GM23338 (cell line): ENCODE data around the gene PTP4A1. TPM values are rescaled to one million over a fixed set of nuclear protein-coding genes. Genes with fewer than 3 reads are reported as not detected.

Experiments
- ATAC-seq: fragments of 200-7000 bp; cut with Tn5 transposase; 3 replicates; pipeline ENCODE4 v1.9.1; 2020
- DNase-seq: peaks from one replicate; pipeline ENCODE4 v3.0.0-alpha.2; 2015; ENCODE audit warnings: low spot score
- H2AFZ ChIP-seq: fragments of 200-600 bp; sonication (generic); 2 replicates; pipeline ENCODE4 v1.8.0; 2016; ENCODE audit warnings: antibody characterized with exemption, mild to moderate bottlenecking, moderate library complexity
- H3F3A ChIP-seq: fragments of 200-600 bp; sonication (generic); replicated peaks from 2 replicates; pipeline ENCODE4 v1.8.0; 2017; ENCODE audit warnings: antibody characterized with exemption, mixed run types, low read depth
- H3K27ac ChIP-seq: fragments of 200-600 bp; sonication (generic); 2 replicates; pipeline ENCODE4 v1.6.1; 2016; ENCODE audit warnings: low read depth
- H3K27me3 ChIP-seq: fragments of 200-600 bp; sonication (generic); 2 replicates; pipeline ENCODE4 v1.8.0; 2016; ENCODE audit warnings: mild to moderate bottlenecking, mixed run types, moderate library complexity; ENCODE audit not compliant: insufficient read depth
- H3K36me3 ChIP-seq: fragments of 200-600 bp; sonication (generic); 2 replicates; pipeline ENCODE4 v1.8.0; 2016; ENCODE audit warnings: mild to moderate bottlenecking; ENCODE audit not compliant: insufficient read depth
- H3K4me1 ChIP-seq: fragments of 200-600 bp; sonication (generic); 2 replicates; pipeline ENCODE4 v1.8.0; 2016; ENCODE audit warnings: mild to moderate bottlenecking, moderate library complexity; ENCODE audit not compliant: insufficient read depth
- H3K4me2 ChIP-seq: fragments of 200-600 bp; sonication (generic); 2 replicates; pipeline ENCODE4 v1.7.1; 2017; ENCODE audit warnings: mixed run types
- H3K4me3 ChIP-seq: fragments of 200-600 bp; sonication (generic); 2 replicates; pipeline ENCODE4 v1.6.1; 2016; ENCODE audit warnings: mixed run types
- H3K79me2 ChIP-seq: fragments of 200-600 bp; sonication (generic); replicated peaks from 2 replicates; pipeline ENCODE4 v1.8.0; 2017; ENCODE audit warnings: mild to moderate bottlenecking; ENCODE audit not compliant: insufficient read depth
- H3K9me2 ChIP-seq: fragments of 200-600 bp; sonication (generic); 2 replicates; pipeline ENCODE4 v1.8.0; 2017; ENCODE audit not compliant: insufficient read depth
- H4K20me1 ChIP-seq: fragments of 200-600 bp; sonication (generic); replicated peaks from 2 replicates; pipeline ENCODE4 v1.8.0; 2017; ENCODE audit warnings: mild to moderate bottlenecking; ENCODE audit not compliant: insufficient read depth
- H3K27ac Mint-ChIP-seq: 2 replicates; pipeline ENCODE4 v1.8.0; 2020; ENCODE audit warnings: inconsistent platforms, mild to moderate bottlenecking, moderate library complexity, mixed read lengths
- H3K27me3 Mint-ChIP-seq: 3 replicates; pipeline ENCODE4 v1.8.0; 2022; ENCODE audit warnings: low read depth, mild to moderate bottlenecking, moderate library complexity, mixed read lengths, inconsistent platforms; ENCODE audit not compliant: insufficient read depth, poor library complexity
- H3K36me3 Mint-ChIP-seq: 3 replicates; pipeline ENCODE4 v1.8.0; 2021; ENCODE audit warnings: low read depth, mild to moderate bottlenecking, inconsistent platforms, moderate library complexity, mixed read lengths
- H3K4me1 Mint-ChIP-seq: 3 replicates; pipeline ENCODE4 v1.8.0; 2020; ENCODE audit warnings: mild to moderate bottlenecking, inconsistent platforms, mixed read lengths
- H3K4me3 Mint-ChIP-seq: 3 replicates; pipeline ENCODE4 v1.8.0; 2021; ENCODE audit warnings: moderate library complexity, mild to moderate bottlenecking, inconsistent platforms, mixed read lengths
- H3K9me3 Mint-ChIP-seq: 3 replicates; pipeline ENCODE4 v1.8.0; 2020; ENCODE audit warnings: moderate library complexity, mild to moderate bottlenecking, inconsistent platforms, mixed read lengths
- CREB1 ChIP-seq: fragments of 250-450 bp; sonication (Bioruptor Pico); IDR thresholded peaks from 2 replicates; pipeline ENCODE4 v1.5.0; 2020; ENCODE audit warnings: low read depth, mild to moderate bottlenecking, moderate library complexity
- CTCF ChIP-seq, 2 experiments: fragments of 200-600 bp in 1 of 2; sonication (generic) in 1 of 2; conservative IDR thresholded peaks; 2 replicates each; pipeline versions ENCODE4 v1.5.1 to v1.6.1; 2016 to 2017; ENCODE audit warnings: antibody characterized with exemption in 2 of 2, low read depth in 2 of 2, mild to moderate bottlenecking in 2 of 2, moderate library complexity in 1 of 2
- ETS1 ChIP-seq: IDR thresholded peaks from 2 replicates; pipeline ENCODE4 v1.6.1; 2016; ENCODE audit warnings: antibody characterized with exemption
- EZH2 ChIP-seq: fragments of 200-600 bp; sonication (generic); IDR thresholded peaks from one replicate; pipeline ENCODE4 v1.8.0; 2017; ENCODE audit warnings: antibody characterized with exemption, mild to moderate bottlenecking, low read depth; ENCODE audit not compliant: unreplicated experiment
- JUNB ChIP-seq: IDR thresholded peaks from one replicate; pipeline ENCODE4 v1.6.1; 2016; ENCODE audit warnings: antibody characterized with exemption; ENCODE audit not compliant: unreplicated experiment
- NANOG ChIP-seq: IDR thresholded peaks from 2 replicates; pipeline ENCODE4 v1.6.1; 2016; ENCODE audit warnings: antibody characterized with exemption, borderline replicate concordance
- POLR2AphosphoS5 ChIP-seq: IDR thresholded peaks from 2 replicates; pipeline ENCODE4 v1.6.1; 2016; ENCODE audit warnings: antibody characterized with exemption, low read depth
- STAT1 ChIP-seq: IDR thresholded peaks from one replicate; pipeline ENCODE4 v1.6.1; 2016; ENCODE audit warnings: antibody characterized with exemption; ENCODE audit not compliant: unreplicated experiment
- ZNF114 ChIP-seq: fragments of 250-450 bp; sonication (Bioruptor Pico); IDR thresholded peaks from 2 replicates; pipeline ENCODE4 v1.5.0; 2020; ENCODE audit warnings: mild to moderate bottlenecking, moderate library complexity
- ZNF331 ChIP-seq: fragments of 250-450 bp; sonication (Bioruptor Pico); IDR thresholded peaks from 2 replicates; pipeline ENCODE4 v1.5.0; 2020; ENCODE audit warnings: low read depth, mild to moderate bottlenecking, moderate library complexity
- polyA plus RNA-seq: library from polyadenylated mRNA; unstranded; fragments of >200 nt; fragmentation: Nextera tagmentation; extraction: Ambion mirVana; gene quantifications from 2 replicates; pipeline ENCODE4 v1.2.1, GENCODE V29; 2016
- total RNA-seq: library from RNA; depleted of rRNA; stranded (reverse); fragments of >200 nt; shearing (Covaris generic); gene quantifications from 2 replicates; pipeline ENCODE4 v1.2.3, GENCODE V29; 2014
- TF ChIP-seq, protein P1 (sequence below): fragments of 250-450 bp; sonication (Bioruptor Pico); IDR thresholded peaks from 2 replicates; pipeline ENCODE4 v1.5.0; 2020; ENCODE audit warnings: mild to moderate bottlenecking, moderate library complexity
- TF ChIP-seq, protein P2 (sequence below): IDR thresholded peaks from one replicate; pipeline ENCODE4 v1.6.1; 2018; ENCODE audit warnings: antibody characterized with exemption; ENCODE audit not compliant: unreplicated experiment

Gene PTP4A1
- total and polyA plus RNA-seq, 2 experiments from 2014 or later, result 99.0 to 102 TPM

GRCh38 chr6:63597141-63598048 lies 25.1 kb downstream of the PTP4A1 start:
- peaks cover 6% of the 10 kb centered on the region; the same call in 1 of the 3 replicates for H3K4me1 Mint-ChIP-seq
- TF ChIP-seq ETS1 (no peak), JUNB (no peak), NANOG (no peak), ZNF331 (CRISPR knock-in tag) (no peak), EZH2 (no peak), STAT1 (no peak), POLR2AphosphoS5 (no peak), ZNF114 (CRISPR knock-in tag) (no peak), CREB1 (CRISPR knock-in tag) (no peak), CTCF (conservative IDR thresholded peaks at IDR 0.05; ENCODE audit: low read depth in 2 of 2) (no peak)
- TF ChIP-seq, protein P1, sequence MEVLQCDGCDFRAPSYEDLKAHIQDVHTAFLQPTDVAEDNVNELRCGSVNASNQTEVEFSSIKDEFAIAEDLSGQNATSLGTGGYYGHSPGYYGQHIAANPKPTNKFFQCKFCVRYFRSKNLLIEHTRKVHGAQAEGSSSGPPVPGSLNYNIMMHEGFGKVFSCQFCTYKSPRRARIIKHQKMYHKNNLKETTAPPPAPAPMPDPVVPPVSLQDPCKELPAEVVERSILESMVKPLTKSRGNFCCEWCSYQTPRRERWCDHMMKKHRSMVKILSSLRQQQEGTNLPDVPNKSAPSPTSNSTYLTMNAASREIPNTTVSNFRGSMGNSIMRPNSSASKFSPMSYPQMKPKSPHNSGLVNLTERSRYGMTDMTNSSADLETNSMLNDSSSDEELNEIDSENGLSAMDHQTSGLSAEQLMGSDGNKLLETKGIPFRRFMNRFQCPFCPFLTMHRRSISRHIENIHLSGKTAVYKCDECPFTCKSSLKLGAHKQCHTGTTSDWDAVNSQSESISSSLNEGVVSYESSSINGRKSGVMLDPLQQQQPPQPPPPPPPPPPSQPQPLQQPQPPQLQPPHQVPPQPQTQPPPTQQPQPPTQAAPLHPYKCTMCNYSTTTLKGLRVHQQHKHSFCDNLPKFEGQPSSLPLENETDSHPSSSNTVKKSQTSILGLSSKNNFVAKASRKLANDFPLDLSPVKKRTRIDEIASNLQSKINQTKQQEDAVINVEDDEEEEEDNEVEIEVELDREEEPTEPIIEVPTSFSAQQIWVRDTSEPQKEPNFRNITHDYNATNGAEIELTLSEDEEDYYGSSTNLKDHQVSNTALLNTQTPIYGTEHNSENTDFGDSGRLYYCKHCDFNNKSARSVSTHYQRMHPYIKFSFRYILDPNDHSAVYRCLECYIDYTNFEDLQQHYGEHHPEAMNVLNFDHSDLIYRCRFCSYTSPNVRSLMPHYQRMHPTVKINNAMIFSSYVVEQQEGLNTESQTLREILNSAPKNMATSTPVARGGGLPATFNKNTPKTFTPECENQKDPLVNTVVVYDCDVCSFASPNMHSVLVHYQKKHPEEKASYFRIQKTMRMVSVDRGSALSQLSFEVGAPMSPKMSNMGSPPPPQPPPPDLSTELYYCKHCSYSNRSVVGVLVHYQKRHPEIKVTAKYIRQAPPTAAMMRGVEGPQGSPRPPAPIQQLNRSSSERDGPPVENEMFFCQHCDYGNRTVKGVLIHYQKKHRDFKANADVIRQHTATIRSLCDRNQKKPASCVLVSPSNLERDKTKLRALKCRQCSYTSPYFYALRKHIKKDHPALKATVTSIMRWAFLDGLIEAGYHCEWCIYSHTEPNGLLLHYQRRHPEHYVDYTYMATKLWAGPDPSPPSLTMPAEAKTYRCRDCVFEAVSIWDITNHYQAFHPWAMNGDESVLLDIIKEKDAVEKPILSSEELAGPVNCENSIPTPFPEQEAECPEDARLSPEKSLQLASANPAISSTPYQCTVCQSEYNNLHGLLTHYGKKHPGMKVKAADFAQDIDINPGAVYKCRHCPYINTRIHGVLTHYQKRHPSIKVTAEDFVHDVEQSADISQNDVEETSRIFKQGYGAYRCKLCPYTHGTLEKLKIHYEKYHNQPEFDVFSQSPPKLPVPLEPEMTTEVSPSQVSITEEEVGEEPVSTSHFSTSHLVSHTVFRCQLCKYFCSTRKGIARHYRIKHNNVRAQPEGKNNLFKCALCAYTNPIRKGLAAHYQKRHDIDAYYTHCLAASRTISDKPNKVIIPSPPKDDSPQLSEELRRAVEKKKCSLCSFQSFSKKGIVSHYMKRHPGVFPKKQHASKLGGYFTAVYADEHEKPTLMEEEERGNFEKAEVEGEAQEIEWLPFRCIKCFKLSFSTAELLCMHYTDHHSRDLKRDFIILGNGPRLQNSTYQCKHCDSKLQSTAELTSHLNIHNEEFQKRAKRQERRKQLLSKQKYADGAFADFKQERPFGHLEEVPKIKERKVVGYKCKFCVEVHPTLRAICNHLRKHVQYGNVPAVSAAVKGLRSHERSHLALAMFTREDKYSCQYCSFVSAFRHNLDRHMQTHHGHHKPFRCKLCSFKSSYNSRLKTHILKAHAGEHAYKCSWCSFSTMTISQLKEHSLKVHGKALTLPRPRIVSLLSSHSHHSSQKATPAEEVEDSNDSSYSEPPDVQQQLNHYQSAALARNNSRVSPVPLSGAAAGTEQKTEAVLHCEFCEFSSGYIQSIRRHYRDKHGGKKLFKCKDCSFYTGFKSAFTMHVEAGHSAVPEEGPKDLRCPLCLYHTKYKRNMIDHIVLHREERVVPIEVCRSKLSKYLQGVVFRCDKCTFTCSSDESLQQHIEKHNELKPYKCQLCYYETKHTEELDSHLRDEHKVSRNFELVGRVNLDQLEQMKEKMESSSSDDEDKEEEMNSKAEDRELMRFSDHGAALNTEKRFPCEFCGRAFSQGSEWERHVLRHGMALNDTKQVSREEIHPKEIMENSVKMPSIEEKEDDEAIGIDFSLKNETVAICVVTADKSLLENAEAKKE, result no peak
- TF ChIP-seq, protein P2, sequence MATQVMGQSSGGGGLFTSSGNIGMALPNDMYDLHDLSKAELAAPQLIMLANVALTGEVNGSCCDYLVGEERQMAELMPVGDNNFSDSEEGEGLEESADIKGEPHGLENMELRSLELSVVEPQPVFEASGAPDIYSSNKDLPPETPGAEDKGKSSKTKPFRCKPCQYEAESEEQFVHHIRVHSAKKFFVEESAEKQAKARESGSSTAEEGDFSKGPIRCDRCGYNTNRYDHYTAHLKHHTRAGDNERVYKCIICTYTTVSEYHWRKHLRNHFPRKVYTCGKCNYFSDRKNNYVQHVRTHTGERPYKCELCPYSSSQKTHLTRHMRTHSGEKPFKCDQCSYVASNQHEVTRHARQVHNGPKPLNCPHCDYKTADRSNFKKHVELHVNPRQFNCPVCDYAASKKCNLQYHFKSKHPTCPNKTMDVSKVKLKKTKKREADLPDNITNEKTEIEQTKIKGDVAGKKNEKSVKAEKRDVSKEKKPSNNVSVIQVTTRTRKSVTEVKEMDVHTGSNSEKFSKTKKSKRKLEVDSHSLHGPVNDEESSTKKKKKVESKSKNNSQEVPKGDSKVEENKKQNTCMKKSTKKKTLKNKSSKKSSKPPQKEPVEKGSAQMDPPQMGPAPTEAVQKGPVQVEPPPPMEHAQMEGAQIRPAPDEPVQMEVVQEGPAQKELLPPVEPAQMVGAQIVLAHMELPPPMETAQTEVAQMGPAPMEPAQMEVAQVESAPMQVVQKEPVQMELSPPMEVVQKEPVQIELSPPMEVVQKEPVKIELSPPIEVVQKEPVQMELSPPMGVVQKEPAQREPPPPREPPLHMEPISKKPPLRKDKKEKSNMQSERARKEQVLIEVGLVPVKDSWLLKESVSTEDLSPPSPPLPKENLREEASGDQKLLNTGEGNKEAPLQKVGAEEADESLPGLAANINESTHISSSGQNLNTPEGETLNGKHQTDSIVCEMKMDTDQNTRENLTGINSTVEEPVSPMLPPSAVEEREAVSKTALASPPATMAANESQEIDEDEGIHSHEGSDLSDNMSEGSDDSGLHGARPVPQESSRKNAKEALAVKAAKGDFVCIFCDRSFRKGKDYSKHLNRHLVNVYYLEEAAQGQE, result no peak
- Histone ChIP-seq H3K4me1 (no peaks in the 10 kb centered on the region; the same call in 1 of the 2 replicates), H3K4me3 (peak overlapping the region; percentile 61), H2AFZ (peak overlapping the region; percentile 84), H3K27ac (no peak overlapping the region), H3F3A (no peaks in the 10 kb centered on the region), H3K27me3 (no peaks in the 10 kb centered on the region), H3K4me2 (peak overlapping the region; percentile 84), H4K20me1 (no peaks in the 10 kb centered on the region), H3K79me2 (no peaks in the 10 kb centered on the region), H3K9me2 (peaks cover 3% of the 10 kb centered on the region; the same call in 1 of the 2 replicates), H3K36me3 (no peaks in the 10 kb centered on the region)
- ATAC-seq (no peak; the same call in 2 of the 3 replicates), DNase-seq (no peak)
- no peaks in the 10 kb centered on the region for H3K36me3 Mint-ChIP-seq
- H3K9me3 Mint-ChIP-seq, result no peaks in the 10 kb centered on the region
- H3K4me3 Mint-ChIP-seq, result peak overlapping the region; percentile 90
- no peaks in the 10 kb centered on the region for H3K27me3 Mint-ChIP-seq
- peak overlapping the region; percentile 92; the same call in 1 of the 2 replicates for H3K27ac Mint-ChIP-seq
